CD4-positive, alpha-beta T cell treated with Interleukin-15 for 4 hours (primary cell): ENCODE measurements around the gene DUX4.
"Not testable (repeated sequence)": the region's sequence is repeated elsewhere in the genome, so short reads cannot be mapped to it uniquely, and the experiment has no call there.

Source experiments
- DNase-seq: peaks from one replicate; pipeline ENCODE4 v3.0.0-alpha.2; 2020; ENCODE audit warnings: low spot score

DUX4 gene

DNA sequence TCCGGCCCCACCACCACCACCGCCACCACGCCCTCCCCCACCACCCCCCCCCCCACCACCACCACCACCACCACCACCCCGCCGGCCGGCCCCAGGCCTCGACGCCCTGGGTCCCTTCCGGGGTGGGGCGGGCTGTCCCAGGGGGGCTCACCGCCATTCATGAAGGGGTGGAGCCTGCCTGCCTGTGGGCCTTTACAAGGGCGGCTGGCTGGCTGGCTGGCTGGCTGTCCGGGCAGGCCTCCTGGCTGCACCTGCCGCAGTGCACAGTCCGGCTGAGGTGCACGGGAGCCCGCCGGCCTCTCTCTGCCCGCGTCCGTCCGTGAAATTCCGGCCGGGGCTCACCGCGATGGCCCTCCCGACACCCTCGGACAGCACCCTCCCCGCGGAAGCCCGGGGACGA lies at the start of gene DUX4:
Gene DUX4 (plus strand): TSS at position 347 of the 400 bp plus-strand sequence. CDS start 0 bp downstream, at position 347.
- not testable (repeated sequence) for DNase-seq

DNA sequence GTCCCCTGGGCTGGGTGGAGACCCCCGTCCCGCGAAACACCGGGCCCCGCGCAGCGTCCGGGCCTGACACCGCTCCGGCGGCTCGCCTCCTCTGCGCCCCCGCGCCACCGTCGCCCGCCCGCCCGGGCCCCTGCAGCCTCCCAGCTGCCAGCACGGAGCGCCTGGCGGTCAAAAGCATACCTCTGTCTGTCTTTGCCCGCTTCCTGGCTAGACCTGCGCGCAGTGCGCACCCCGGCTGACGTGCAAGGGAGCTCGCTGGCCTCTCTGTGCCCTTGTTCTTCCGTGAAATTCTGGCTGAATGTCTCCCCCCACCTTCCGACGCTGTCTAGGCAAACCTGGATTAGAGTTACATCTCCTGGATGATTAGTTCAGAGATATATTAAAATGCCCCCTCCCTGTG lies 1.9 kb downstream of the DUX4 start:
- DNase-seq = not testable (repeated sequence)

DNA sequence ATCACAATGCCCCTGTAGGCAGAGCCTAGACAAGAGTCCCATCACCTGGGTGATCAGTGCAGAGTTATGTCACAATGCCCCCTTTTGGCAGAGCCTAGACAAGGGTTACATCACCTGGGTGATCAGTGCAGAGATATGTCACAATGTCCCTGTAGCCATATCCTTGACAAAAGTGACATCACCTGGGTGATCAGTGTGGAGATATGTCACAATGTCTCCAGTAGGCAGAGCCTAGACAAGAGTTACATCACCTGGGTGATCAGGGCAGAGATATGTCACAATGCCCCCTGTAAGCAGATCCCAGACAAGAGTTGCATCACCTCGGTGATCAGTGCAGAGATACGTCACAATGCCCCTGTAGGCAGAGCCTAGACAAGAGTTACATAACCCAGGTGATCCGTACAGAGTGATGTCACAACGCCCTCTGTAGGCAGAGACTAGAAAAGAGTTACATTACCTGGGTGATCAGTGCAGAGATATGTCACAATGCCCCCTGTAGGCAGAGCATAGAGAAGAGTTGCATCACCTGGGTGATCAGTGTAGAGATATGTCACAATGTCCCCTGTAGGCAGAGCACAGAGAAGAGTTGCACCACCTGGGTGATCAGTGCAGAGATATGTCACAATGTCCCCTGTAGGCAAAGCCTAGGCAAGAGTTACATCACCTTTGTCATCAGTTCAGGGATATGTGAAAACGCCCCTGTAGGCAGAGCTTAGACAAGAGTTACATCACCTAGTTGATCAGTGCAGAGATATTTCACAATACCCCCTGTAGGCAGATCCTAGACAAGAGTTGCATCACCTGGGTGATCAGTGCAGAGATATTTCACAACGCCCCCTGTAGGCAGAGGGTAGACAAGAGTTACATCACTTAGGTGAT lies 4.4 kb downstream of the DUX4 start:
- DNase-seq = peak; percentile 14

DNA sequence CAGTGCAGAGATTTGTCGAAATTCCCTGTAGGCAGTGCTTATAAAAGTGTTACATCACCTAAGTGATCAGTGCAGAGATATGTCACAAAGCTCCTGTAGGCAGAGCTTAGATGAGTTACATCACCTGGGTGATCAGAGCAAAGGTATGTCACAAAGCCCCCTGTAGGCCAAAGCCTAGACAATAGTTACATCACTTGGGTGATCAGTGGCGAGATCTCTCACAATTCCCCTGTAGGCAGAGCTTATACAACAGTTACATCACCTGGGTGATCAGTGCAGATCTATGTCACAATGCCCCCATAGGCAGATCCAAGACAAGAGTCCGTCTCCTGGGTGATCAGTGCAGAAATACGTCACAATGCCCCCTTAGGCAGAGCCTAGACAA lies 5.0 kb downstream of the DUX4 start:
- not testable (repeated sequence) for DNase-seq

DNA sequence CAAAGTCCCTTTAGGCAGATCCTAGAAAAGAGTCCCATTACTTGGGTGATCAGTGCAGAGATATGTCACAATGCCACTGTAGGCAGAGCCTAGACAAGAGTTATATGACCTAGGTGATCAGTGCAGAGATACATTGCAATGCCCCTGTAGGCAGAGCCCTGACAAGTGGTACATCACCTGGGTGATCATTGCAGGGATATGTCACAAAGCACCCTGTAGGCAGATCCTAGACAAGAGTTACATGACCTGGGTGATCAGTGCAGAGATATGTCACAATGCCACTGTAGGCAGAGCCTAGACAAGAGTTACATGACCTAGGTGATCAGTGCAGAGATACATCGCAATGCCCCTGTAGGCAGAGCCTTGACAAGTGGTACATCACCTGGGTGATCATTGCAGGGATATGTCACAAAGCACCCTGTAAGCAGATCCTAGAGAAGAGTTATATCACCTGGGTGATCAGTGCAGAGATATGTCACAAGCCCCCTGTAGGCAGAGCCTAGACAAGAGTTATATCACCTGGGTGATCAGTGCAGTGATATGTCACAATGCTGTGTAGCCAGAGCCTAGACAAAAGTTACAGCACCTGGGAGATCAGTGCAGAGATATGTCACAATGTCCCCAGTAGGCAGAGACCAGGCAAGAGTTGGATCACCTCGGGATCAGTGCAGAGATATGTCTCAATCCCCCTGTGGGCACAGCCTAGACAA lies 5.6 kb downstream of the DUX4 start:
- DNase-seq = not testable (repeated sequence)

DNA sequence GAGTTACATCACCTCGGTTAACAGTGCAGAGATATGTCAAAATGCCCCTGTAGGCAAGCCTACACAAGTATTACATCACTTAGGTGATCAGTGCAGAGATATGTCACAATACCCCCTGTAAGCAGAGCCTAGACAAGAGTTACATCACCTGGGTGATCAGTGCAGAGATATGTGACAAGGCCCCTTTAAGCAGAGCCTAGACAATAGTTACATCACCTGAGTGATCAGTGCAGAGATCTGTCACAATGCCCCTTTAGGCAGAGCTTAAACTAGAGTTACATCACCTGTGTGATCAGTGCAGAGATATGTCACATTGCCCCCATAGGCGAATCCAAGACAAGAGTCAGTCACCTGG lies 6.1 kb downstream of the DUX4 start:
- DNase-seq = not testable (repeated sequence)

DNA sequence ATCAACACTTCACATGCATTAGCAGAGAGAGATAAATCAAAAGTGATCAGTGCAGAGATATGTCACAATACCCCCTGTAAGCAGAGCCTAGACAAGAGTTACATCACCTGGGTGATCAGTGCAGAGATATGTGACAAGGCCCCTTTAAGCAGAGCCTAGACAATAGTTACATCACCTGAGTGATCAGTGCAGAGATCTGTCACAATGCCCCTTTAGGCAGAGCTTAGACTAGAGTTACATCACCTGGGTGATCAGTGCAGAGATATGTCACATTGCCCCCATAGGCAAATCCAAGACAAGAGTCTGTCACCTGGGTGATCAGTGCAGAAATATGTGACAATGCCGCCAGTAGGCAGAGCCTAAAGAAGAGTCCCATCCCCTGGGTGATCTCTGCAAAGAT lies 7.4 kb downstream of the DUX4 start:
- not testable (repeated sequence) for DNase-seq

DNA sequence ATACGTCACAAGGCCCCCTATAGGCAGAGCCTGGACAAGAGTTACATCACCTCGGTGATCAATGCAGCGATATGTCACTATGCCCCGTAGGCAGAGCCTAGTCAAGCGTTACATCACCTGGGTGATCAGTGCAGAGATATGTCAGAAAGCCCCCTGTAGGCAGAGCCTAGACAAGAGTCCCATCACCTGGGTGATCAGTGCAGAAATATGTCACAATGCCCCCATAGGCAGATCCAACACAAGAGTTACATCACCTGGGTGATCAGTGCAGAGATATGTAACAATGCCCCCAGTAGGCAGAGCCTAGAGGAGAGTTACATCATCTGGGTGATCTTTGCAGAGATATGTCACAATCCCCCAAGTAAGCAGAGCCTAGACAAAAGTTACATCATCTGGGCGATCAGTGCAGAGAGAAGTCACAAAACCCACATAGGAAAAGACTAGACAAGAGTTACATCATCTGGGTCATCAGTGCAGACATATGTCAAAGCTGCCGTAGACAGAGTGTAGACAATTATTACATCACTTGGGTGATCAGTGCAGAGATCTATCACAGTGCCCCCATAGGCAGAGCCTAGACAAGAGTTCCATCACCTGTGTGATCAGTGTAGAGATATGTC lies 8.0 kb downstream of the DUX4 start:
- DNase-seq = peak; percentile 8

DNA sequence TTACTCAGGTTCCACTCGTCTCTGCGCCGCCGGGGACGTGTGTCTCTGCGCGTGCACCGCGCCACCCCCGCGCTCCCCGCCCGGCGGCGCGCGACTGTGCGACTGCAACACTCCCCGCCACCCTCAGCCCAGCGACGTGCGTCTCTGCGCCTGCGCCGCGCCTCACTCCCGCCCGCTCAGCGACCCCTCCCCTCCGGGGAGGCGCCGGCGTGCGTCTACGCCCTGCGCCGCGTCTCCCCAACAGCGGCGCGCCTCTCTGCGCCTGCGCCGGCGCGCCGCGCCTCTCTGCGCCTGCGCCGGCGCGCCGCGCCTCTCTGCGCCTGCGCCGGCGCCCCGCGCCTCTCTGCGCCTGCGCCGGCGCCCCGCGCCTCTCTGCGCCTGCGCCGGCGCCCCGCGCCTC lies 29.9 kb downstream of the DUX4 start:
- DNase-seq = not testable (repeated sequence)
